AG09309 (cell line): ENCODE results near the gene SYT5.

Source experiments
- DNase-seq: peaks from one replicate; pipeline ENCODE4 v3.0.0-alpha.2; 2010; ENCODE audit warnings: low read depth
- H3K4me3 ChIP-seq: 2 replicates; pipeline ENCODE4 v1.5.1; 2011; ENCODE audit warnings: mild to moderate bottlenecking, low read depth, low read length, moderate library complexity; ENCODE audit not compliant: control insufficient read depth
- TF ChIP-seq, protein P1 (sequence below): IDR thresholded peaks from 2 replicates; pipeline ENCODE4 v1.5.1; 2011; ENCODE audit warnings: mild to moderate bottlenecking, low read depth, low read length, inconsistent platforms; ENCODE audit not compliant: insufficient read depth, control insufficient read depth; ENCODE audit errors: missing control alignments

Gene SYT5

DNA sequence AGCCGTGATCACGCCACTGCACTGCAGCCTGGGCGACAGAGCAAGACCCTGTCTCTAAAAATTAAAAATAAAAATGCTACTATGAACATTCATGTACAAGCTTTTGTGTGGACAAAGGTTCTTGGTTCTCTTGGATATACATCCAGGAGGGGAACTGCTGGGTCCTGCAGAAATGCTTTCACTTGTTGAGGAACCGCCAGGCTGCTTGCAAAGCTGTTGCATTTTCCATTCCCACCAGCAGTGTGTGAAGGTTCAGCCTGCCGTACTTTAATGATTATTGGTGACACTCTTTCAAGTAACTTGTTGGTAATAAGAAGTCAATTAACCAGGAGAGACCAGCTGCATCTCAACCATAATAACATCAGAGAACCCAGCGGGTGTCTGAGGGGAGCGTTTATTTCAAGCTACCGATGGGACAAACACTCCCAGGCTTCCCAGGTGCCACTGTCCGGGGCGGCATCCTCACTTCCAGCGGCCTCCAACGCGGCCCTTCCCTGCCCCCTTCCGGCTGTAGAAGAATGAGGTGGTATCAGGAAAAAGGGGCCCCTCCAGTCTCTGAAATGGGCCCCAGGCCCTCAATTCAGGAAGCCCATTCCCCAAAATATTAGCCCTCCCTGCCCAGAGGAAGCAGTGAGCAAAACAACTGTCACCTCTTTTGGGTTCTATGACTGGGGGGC is 47.5 kb downstream of the SYT5 start:
- DNase-seq: no peak
- TF ChIP-seq, protein P1, sequence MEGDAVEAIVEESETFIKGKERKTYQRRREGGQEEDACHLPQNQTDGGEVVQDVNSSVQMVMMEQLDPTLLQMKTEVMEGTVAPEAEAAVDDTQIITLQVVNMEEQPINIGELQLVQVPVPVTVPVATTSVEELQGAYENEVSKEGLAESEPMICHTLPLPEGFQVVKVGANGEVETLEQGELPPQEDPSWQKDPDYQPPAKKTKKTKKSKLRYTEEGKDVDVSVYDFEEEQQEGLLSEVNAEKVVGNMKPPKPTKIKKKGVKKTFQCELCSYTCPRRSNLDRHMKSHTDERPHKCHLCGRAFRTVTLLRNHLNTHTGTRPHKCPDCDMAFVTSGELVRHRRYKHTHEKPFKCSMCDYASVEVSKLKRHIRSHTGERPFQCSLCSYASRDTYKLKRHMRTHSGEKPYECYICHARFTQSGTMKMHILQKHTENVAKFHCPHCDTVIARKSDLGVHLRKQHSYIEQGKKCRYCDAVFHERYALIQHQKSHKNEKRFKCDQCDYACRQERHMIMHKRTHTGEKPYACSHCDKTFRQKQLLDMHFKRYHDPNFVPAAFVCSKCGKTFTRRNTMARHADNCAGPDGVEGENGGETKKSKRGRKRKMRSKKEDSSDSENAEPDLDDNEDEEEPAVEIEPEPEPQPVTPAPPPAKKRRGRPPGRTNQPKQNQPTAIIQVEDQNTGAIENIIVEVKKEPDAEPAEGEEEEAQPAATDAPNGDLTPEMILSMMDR: peak; percentile 26
- no peak overlapping the region for H3K4me3 ChIP-seq

DNA sequence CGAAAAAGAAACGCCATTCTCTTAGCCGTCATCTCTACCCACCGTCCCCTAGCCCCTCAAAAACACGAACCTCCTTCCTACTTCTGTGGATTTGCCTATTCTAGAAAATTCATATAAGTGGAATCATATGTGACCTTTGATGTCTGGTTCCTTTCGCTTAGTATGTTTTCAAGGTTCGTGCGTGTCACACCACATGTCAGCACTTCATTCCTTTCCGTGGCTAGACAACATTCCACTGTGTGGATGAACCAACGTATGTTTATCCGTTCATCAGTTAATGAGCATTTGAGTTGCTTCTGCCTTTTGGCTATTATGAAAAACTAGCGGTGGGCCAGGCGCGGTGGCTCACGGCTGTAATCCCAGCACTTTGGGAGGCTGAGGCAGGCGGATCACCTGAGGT is 48.7 kb downstream of the SYT5 start:
- H3K4me3 ChIP-seq: no peak overlapping the region
- TF ChIP-seq, protein P1: no peak
- DNase-seq: no peak
